Measurements from ENCODE around the gene TMPRSS2. TPM values are rescaled to one million over a fixed set of nuclear protein-coding genes. Genes with fewer than 3 reads are reported as not detected.

TMPRSS2 gene
- total and polyA plus RNA-seq, 9 of the 15 experiments (the other 6 are each of a cell fraction or from before 2014, with no cell fraction given) = 0.20 TPM; not detected in 8

DNA sequence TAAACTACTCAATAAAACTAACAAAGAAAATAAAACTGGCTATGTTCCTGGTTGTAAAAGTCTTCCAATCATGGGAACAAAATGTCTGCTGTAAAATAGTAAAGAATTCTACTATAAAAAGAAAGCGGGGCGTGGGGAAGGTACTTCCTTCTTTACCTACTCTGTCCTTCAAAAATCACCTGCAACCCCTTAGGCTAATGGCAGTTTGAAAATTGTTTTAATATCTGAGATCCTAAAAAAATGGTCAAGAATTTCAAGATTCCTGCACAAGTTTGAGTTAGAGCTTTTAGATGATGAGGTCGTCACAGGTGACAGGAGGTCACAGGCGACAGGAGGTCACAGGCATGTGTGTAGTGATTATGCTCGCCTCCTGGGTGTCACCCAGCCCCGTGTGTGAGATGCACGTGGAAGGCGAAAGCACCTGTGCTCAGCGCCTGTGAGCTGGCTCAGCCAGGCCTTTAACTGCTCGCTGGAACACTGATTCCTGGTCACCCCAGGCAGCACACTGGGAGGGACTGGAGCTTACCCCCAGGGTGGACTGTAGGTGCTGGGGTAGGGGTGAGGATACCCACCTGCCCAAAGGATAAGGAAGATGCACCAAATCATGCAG lies 18.6 kb upstream of the TMPRSS2 start (continued):
- TF ChIP-seq, protein P1, sequence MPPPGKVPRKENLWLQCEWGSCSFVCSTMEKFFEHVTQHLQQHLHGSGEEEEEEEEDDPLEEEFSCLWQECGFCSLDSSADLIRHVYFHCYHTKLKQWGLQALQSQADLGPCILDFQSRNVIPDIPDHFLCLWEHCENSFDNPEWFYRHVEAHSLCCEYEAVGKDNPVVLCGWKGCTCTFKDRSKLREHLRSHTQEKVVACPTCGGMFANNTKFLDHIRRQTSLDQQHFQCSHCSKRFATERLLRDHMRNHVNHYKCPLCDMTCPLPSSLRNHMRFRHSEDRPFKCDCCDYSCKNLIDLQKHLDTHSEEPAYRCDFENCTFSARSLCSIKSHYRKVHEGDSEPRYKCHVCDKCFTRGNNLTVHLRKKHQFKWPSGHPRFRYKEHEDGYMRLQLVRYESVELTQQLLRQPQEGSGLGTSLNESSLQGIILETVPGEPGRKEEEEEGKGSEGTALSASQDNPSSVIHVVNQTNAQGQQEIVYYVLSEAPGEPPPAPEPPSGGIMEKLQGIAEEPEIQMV (tag; conservative IDR thresholded peaks at IDR 0.05; ENCODE audit: low read depth) = no peak

DNA sequence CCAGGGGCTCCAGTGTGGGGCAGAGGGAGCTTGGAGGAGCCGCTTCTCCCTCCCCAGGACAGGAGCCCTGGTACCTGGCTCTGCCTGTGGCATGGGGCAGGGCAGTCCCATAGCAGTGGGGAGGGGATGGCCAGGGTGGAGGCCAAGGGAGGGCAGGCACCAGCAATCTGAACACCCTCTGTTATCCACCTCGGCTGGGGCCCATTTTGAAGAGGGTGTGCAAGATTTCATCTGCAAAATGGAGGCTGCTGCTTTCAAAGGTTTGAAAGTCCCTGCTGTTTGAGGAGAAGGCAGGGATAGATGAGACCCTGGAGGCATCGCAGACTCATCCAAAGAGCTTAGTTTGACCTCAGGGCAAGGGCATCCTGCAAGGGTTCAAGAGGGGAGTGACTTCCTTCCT lies 15.2 kb upstream of the TMPRSS2 start:
- no peaks in the 10 kb centered on the region for H3K9me3 ChIP-seq (replicated peaks; ENCODE audit: control insufficient read depth, insufficient read depth, low read depth, low read length)
- 0 out of 2 replicates have a peak, but pooled peaks cover 4% of the 10 kb centered on the region for H4K20me1 ChIP-seq (replicated peaks; ENCODE audit: control insufficient read depth, insufficient read depth, low read length)
- no TSS peak for BruUV-seq (replicated peaks)
- no peaks in the 10 kb centered on the region for H3K36me3 ChIP-seq (ENCODE audit: control insufficient read depth, insufficient read depth, low read length)
- H3K9ac ChIP-seq (ENCODE audit: insufficient read depth in 1 of 2, low read depth in 2 of 2, low read length in 2 of 2) = no peak overlapping the region
- H3K4me2 ChIP-seq (ENCODE audit: insufficient read depth, low read length) = no peak overlapping the region
- no peak for ATAC-seq
- no peak overlapping the region for H3K27ac ChIP-seq (ENCODE audit: extremely low read depth, low read depth, low read length)
- peaks cover 8 to 18% of the 10 kb centered on the region in 2 experiments; a peak in 3 of 5 replicates for H3K27me3 ChIP-seq (ENCODE audit: control insufficient read depth in 2 of 2, insufficient read depth in 2 of 2, low read length in 2 of 2)
- no peak for DNase-seq (ENCODE audit: extremely low read depth in 1 of 4, low spot score in 3 of 4)
- TF ChIP-seq ZNF408 (CRISPR knock-in tag; IDR thresholded peaks at IDR 0.05; ENCODE audit: low read depth) (no peak), MAFF (IDR thresholded peaks at IDR 0.05; ENCODE audit: low read length) (no peak)
- TF ChIP-seq, protein P2, sequence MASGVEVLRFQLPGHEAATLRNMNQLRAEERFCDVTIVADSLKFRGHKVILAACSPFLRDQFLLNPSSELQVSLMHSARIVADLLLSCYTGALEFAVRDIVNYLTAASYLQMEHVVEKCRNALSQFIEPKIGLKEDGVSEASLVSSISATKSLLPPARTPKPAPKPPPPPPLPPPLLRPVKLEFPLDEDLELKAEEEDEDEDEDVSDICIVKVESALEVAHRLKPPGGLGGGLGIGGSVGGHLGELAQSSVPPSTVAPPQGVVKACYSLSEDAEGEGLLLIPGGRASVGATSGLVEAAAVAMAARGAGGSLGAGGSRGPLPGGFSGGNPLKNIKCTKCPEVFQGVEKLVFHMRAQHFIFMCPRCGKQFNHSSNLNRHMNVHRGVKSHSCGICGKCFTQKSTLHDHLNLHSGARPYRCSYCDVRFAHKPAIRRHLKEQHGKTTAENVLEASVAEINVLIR (CRISPR knock-in tag; IDR thresholded peaks at IDR 0.05) = no peak
- 3% methylated on average over 3 of the region's 3 CpGs for WGBS (ENCODE audit: insufficient coverage, low coverage, missing lambda C conversion rate)
- H3K9me1 ChIP-seq (ENCODE audit: control insufficient read depth, insufficient read depth, low read length) = no peaks in the 10 kb centered on the region
- ChIA-PET CTCF (ENCODE audit: low intra/inter-chr PET ratio) (no interaction called here), POLR2A (no interaction called here)
- no peak for FAIRE-seq
- H3K79me2 ChIP-seq (ENCODE audit: control insufficient read depth, insufficient read depth, low read length) = no peaks in the 10 kb centered on the region
- no peaks in the 10 kb centered on the region for H3K4me1 ChIP-seq (replicated peaks in 1 of 2; ENCODE audit: control insufficient read depth in 2 of 2, insufficient read depth in 2 of 2, low read length in 2 of 2)
- in situ Hi-C loops (cut with MboI) = no loop called here
- H2AFZ ChIP-seq (ENCODE audit: low read depth, low read length) = no peak overlapping the region
- no peak overlapping the region for H3K4me3 ChIP-seq
- intact Hi-C loops (cut with micrococcal nuclease) = no loop called here
